ENCODE data around the gene PDYN. TPM values are rescaled to one million over a fixed set of nuclear protein-coding genes. Genes with fewer than 3 reads are reported as not detected.

The PDYN gene
- total and polyA plus RNA-seq, 7 donors, result not detected

GRCh38 chr20:2032168-2032567, 38.3 kb upstream of the PDYN start:
- DNase-seq (no peak), ATAC-seq (no peak)
- no peak overlapping the region for H3K27ac ChIP-seq
- no peaks in the 10 kb centered on the region for H3K9me3 ChIP-seq
- H3K4me3 ChIP-seq, result no peak overlapping the region
- H3K27me3 ChIP-seq (ENCODE audit: insufficient read depth in 3 of 3, low read length in 2 of 3), result peaks cover 0 to 13% (median 0%) of the 10 kb centered on the region in 3 donors
- intact Hi-C loops (cut with DNase I), result no loop called here
- 18 to 22% (median 20%) methylated on average over 5 of the region's 5 CpGs for WGBS, 3 donors
- TF ChIP-seq CTCF (IDR thresholded peaks at IDR 0.05), result no peak
- no peaks in the 10 kb centered on the region for H3K4me1 ChIP-seq
- H3K36me3 ChIP-seq (ENCODE audit: insufficient read depth in 1 of 2, low read depth in 1 of 2), result no peaks in the 10 kb centered on the region

- ATAC-seq (no peak), DNase-seq (no peak)
- Histone ChIP-seq H3K9me3 (no peaks in the 10 kb centered on the region), H3K36me3 (ENCODE audit: insufficient read depth in 1 of 2, low read depth in 1 of 2) (no peaks in the 10 kb centered on the region), H3K27me3 (ENCODE audit: insufficient read depth in 3 of 3, low read length in 2 of 3) (peaks cover 0 to 13% (median 4%) of the 10 kb centered on the region in 3 donors), H3K27ac (no peak overlapping the region), H3K4me3 (no peak overlapping the region), H3K4me1 (no peaks in the 10 kb centered on the region)
- intact Hi-C loops (cut with DNase I), result no loop called here
- WGBS, 3 donors, result 88 to 91% (median 91%) methylated on average over 4 of the region's 4 CpGs
- TF ChIP-seq CTCF (IDR thresholded peaks at IDR 0.05), result no peak
Observed at GRCh38 chr20:2026514-2026913, 32.7 kb upstream of the PDYN start.

GRCh38 chr20:2026004-2026403, 32.1 kb upstream of the PDYN start:
- Histone ChIP-seq H3K27ac (no peak overlapping the region), H3K27me3 (ENCODE audit: insufficient read depth in 3 of 3, low read length in 2 of 3) (peaks cover 0 to 15% (median 4%) of the 10 kb centered on the region in 3 donors), H3K4me1 (no peaks in the 10 kb centered on the region), H3K36me3 (ENCODE audit: insufficient read depth in 1 of 2, low read depth in 1 of 2) (no peaks in the 10 kb centered on the region), H3K4me3 (no peak overlapping the region), H3K9me3 (no peaks in the 10 kb centered on the region)
- no peak for DNase-seq
- intact Hi-C loops (cut with DNase I), result no loop called here
- no peak for ATAC-seq
- no peak for TF ChIP-seq CTCF (IDR thresholded peaks at IDR 0.05)
- 51 to 70% (median 58%) methylated on average over 8 to 9 of the region's 9 CpGs for WGBS, 3 donors

GRCh38 chr20:2023151-2023550, 29.3 kb upstream of the PDYN start:
- Histone ChIP-seq H3K4me1 (no peaks in the 10 kb centered on the region), H3K36me3 (ENCODE audit: insufficient read depth in 1 of 2, low read depth in 1 of 2) (no peaks in the 10 kb centered on the region), H3K27me3 (ENCODE audit: insufficient read depth in 3 of 3, low read length in 2 of 3) (peaks cover 0 to 15% (median 4%) of the 10 kb centered on the region in 3 donors), H3K9me3 (no peaks in the 10 kb centered on the region), H3K4me3 (no peak overlapping the region), H3K27ac (no peak overlapping the region)
- ATAC-seq (no peak), DNase-seq (no peak)
- TF ChIP-seq CTCF (IDR thresholded peaks at IDR 0.05), result no peak
- 19 to 30% (median 23%) methylated on average over 4 of the region's 4 CpGs for WGBS, 3 donors
- intact Hi-C loops (cut with DNase I), result no loop called here

GRCh38 chr20:2022163-2022562, 28.3 kb upstream of the PDYN start:
- intact Hi-C loops (cut with DNase I), result no loop called here
- Histone ChIP-seq H3K4me3 (no peak overlapping the region), H3K27me3 (ENCODE audit: insufficient read depth in 3 of 3, low read length in 2 of 3) (peaks cover 0 to 15% (median 4%) of the 10 kb centered on the region in 3 donors), H3K4me1 (no peaks in the 10 kb centered on the region), H3K27ac (no peak overlapping the region), H3K9me3 (no peaks in the 10 kb centered on the region), H3K36me3 (ENCODE audit: insufficient read depth in 1 of 2, low read depth in 1 of 2) (no peaks in the 10 kb centered on the region)
- DNase-seq, result no peak
- TF ChIP-seq CTCF (IDR thresholded peaks at IDR 0.05), result no peak
- WGBS, 3 donors, result 73 to 79% (median 75%) methylated on average over 3 of the region's 3 CpGs
- ATAC-seq, result no peak
